ENCODE results near the gene SLC2A8.

GRCh38 chr9:127358770-127359169, 38.2 kb upstream of the SLC2A8 start:
- TF ChIP-seq POLR2A (IDR thresholded peaks at IDR 0.05; ENCODE audit: low read depth, low read length) (no peak), POLR2AphosphoS5 (IDR thresholded peaks at IDR 0.05; ENCODE audit: low read depth, low read length) (no peak), TAF1 (IDR thresholded peaks at IDR 0.05; ENCODE audit: borderline replicate concordance, low read depth, low read length) (no peak)

Measured in GM12892 (cell line).